Measurements from ENCODE around the gene FAM163A.

Gene FAM163A

GRCh38 chr1:179798213-179798863 lies 55.2 kb downstream of the FAM163A start:
- no peak for TF ChIP-seq REST (IDR thresholded peaks at IDR 0.05; ENCODE audit: insufficient replicate concordance, low read depth)
- no peak for TF ChIP-seq POLR2AphosphoS5 (IDR thresholded peaks at IDR 0.05; ENCODE audit: low read depth)
- no peak for TF ChIP-seq GABPA (IDR thresholded peaks at IDR 0.05; ENCODE audit: low read depth)
- TF ChIP-seq CTCF (IDR thresholded peaks at IDR 0.05; ENCODE audit: insufficient read depth, low read length) = no peak
- no peak for TF ChIP-seq SPI1 (IDR thresholded peaks at IDR 0.05; ENCODE audit: borderline replicate concordance, low read depth)
- Histone ChIP-seq H3K4me3 (replicated peaks; ENCODE audit: insufficient read depth, low read length) (no peak overlapping the region), H3K27ac (replicated peaks) (no peak overlapping the region), H3K27me3 (ENCODE audit: insufficient read depth, poor library complexity, severe bottlenecking) (no peaks in the 10 kb centered on the region)
- DNase-seq (ENCODE audit: low read depth in 1 of 2, low spot score in 1 of 2) = no peak

- H3K27ac ChIP-seq (replicated peaks) = no peak overlapping the region
- H3K4me3 ChIP-seq (replicated peaks; ENCODE audit: insufficient read depth, low read length) = no peak overlapping the region
- TF ChIP-seq POLR2AphosphoS5 (IDR thresholded peaks at IDR 0.05; ENCODE audit: low read depth) (no peak), GABPA (IDR thresholded peaks at IDR 0.05; ENCODE audit: low read depth) (no peak), SPI1 (IDR thresholded peaks at IDR 0.05; ENCODE audit: borderline replicate concordance, low read depth) (no peak), CTCF (IDR thresholded peaks at IDR 0.05; ENCODE audit: insufficient read depth, low read length) (no peak), REST (IDR thresholded peaks at IDR 0.05; ENCODE audit: insufficient replicate concordance, low read depth) (no peak)
- no peak for DNase-seq (ENCODE audit: low read depth in 1 of 2, low spot score in 1 of 2)
- no peaks in the 10 kb centered on the region for H3K27me3 ChIP-seq (ENCODE audit: insufficient read depth, poor library complexity, severe bottlenecking)
Observed at GRCh38 chr1:179798864-179799516, 55.9 kb downstream of the FAM163A start.

GRCh38 chr1:179800481-179800880 lies 57.4 kb downstream of the FAM163A start:
- no peaks in the 10 kb centered on the region for H3K27me3 ChIP-seq (ENCODE audit: insufficient read depth, poor library complexity, severe bottlenecking)
- TF ChIP-seq POLR2AphosphoS5 (IDR thresholded peaks at IDR 0.05; ENCODE audit: low read depth) = no peak
- no peak for TF ChIP-seq CTCF (IDR thresholded peaks at IDR 0.05; ENCODE audit: insufficient read depth, low read length)
- TF ChIP-seq REST (IDR thresholded peaks at IDR 0.05; ENCODE audit: insufficient replicate concordance, low read depth) = no peak
- TF ChIP-seq SPI1 (IDR thresholded peaks at IDR 0.05; ENCODE audit: borderline replicate concordance, low read depth) = no peak
- no peak for TF ChIP-seq GABPA (IDR thresholded peaks at IDR 0.05; ENCODE audit: low read depth)
- H3K4me3 ChIP-seq (replicated peaks; ENCODE audit: insufficient read depth, low read length) = no peak overlapping the region
- H3K27ac ChIP-seq (replicated peaks) = no peak overlapping the region
- no peak for DNase-seq (ENCODE audit: low read depth in 1 of 2, low spot score in 1 of 2)
